HG02571 (cell line): Measurements from ENCODE around the gene FGF13.

Experiments
- ATAC-seq: cut with Tn5 transposase; IDR thresholded peaks from one replicate; pipeline ENCODE4 v1.9.1; 2021; ENCODE audit warnings: mild to moderate bottlenecking, moderate library complexity; ENCODE audit not compliant: unreplicated experiment

The FGF13 gene

DNA sequence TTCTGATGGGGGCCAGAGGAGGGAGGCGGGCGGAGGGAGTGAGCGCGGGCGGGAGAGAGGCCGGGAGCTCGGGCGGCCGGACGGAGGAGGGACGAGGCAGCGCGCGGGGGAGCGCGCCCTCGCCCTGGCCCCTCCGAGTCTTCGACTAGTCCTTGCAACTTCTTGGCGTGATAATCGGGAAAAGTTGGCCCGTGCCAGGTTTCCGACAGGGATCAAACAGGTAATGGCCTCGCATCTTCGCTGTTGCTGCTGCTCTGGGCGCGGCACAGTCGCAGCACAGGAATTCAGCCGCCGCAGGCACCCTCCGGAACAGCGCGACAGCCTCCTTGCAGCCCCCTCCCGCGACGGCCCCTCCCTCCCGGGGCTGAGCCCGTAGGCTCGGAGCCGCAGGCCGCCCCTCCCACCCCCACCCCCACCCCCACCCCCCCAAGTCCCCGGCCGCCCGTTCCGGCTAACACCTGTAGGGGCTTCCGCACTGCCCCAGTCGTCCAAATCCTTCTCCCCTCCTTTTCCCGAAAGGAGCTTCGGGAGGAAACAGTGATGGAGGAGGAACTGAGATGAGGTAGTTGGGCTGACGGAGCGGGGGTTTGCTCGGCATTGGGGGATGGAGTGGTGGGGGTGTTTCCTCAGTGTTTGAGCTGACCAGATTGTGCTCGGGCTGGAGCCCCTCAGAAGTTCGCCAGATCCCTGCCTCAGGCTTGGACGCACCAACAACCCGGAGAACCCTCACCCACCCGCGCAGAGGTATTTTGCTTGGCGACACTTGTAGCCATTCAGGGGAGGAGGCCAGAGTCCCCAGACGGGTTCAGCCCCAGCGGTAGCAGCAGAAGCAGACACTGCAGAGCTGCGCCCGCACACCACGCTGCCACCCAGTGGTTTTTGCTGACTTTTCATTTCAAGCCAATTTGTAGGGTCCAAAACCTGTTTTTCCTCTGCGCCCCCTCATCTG, at the start of gene FGF13:
FGF13 (minus strand) TSS at position 319 of the 949 bp plus-strand sequence. CDS start 714 bp downstream, outside the sequence.
- ATAC-seq, result no peak

DNA sequence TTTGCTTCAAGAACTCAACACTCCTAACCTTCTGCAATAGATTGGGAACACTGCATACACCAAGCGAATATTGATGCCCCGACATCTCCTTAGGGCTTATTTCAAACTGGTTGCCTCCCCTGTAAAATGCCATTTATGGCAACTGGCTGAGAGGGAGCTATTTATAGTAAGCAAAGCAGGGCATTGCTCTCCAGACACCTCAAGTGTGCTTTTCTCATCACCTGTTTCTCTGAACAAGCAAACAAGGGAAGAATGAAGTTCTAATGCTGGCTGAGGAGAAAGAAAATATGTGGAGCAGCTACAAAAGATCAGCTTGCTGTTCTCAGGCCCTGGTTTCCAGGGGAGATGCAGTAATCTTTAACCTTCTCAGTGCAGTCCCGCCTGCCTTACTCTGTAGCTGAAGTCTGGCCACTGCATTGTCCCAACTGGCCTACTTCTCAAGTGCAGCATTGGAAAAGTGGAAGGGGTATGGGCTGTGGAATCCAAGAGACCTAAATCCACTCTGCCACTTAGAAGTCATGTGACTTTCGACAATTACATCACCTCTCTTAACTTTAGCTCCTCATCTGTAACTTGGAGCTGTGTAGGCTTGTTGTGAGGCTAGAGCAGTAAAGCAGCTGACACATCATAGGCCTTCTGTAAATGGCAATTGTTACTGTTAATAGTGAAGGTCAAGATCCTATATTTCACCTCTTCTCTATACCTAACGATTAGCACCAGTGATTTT, 47.9 kb upstream of the FGF13 start:
- ATAC-seq, result no peak

DNA sequence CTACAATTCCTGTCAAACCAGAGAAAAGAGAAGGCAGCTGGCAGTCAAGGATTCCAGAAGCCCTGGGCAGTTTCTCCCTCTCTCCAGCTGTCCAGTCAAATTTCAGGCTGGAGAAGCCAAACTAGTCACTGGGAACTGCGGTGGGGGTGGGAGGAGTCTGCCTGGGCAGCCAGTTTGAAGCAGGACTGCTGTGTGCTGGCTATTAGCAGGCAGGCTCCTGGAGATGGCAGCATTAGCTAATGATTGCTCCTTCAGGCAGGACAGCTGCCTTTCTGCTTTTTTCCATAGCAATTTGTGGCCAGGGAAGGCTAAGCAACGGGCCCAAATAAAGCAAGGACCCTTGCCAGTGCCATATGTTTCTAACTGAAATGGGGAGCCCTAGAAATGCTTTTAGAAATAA, 44.7 kb upstream of the FGF13 start:
- ATAC-seq, result no peak

DNA sequence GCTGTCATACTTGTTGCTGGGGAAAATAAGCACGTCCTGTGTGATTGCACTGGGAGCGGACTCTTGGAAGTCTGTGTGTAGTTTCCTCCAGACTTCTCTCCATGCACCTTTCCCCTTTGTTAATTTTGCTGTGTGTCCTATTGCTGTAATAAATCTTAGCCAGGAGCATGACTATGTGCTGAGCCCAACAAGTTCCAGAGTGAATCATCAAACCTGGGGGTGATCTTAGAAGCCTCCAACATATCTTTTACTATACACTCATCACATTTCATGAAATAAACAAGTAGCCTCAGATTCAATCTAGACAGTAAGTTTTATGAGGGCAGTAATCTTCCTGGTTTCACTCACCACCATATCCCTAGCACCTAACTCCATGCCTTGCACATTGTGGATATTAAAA, 43.3 kb upstream of the FGF13 start:
- ATAC-seq, result no peak

DNA sequence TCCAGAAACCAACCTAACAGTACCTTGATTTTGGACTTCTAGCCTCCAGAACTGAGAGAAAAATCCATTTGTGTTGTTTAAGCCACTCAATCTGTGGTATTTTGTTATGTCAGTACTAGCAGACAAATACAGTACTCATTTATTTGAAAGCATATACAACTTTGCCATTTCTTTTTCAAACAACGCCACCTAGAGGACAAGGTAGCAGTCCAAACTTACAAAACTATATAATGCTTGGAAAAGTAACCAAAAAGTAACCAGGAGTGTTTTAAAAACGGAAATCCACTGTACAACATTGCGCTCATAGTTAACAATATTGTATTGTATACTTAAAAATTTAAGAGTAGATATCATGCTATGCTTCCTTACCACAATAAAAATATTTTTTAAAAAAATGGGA, 37.0 kb upstream of the FGF13 start:
- ATAC-seq, result no peak

DNA sequence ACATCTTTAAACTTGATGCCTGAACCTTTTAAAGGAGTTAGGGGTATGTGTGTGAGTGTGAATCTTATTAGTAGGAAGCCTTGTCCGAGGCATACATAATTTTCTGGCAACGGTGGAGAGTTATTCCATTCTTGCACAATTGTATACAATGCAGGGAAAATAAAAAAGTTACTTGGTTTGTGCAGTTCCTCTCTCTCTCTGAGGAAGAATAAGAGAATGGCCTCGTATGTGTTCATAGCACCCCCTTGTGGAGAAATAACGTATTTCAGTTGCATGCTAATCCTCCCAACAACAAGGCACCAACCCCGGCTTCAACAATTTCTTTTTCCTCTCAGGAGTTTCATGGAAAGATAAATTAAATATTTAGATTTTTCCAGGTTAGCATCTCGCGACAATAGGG, 33.7 kb upstream of the FGF13 start:
- no peak for ATAC-seq

DNA sequence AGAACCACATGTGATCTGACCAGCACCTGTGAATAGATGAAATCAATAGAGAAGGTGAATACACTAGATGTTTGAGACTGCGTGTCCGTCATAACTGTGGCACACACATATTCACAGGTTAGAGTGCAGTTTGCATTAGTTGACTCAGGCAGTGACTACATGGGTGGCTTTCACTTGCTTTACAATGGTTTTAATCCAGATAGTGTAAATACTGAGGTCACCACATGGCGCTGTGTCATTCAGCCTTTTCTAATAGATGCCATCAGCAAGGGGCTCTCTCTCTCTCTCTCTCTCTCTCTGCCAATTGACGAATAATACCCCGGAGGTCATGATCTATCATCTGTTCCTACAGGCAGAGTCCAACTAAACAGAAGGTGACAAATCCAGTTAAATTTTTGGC, 30.7 kb upstream of the FGF13 start:
- ATAC-seq, result no peak

DNA sequence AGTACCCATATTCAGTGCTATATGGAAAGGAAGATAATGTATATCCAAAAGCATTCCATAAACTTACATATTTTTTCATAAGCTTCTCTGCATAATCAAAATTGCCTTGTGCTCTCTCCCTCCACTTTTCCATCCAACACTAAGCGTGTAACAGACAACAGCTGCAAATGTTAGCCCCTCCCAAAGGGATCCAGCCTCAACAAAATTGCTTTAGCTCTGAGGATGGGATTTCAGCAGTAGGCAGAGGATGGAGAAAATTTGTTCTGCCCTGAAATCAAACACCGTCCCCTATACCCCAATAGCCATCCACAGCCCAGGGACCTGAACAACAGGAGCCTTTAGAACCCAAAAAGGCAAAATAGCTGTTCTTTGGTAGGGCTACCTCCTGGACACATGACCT, 28.8 kb upstream of the FGF13 start:
- no peak for ATAC-seq

DNA sequence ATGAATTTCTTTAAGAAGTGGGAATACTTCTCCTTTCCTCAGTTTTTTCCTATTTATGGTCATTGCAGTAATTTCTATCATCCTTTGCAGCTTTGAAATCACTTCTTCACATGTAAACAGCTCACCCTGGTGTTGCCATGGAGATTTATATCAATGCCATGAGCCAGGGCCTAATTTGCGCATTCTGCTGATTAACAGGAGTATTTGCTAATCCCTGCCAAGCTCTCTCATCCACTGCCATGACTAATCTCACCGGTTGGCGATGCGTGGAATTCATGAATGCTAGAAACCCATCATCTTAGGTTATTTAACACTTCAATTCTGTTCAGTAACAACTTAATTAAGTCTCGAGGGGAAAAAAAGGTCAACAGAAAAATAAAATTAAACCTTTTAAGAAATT, 11.8 kb upstream of the FGF13 start:
- no peak for ATAC-seq

DNA sequence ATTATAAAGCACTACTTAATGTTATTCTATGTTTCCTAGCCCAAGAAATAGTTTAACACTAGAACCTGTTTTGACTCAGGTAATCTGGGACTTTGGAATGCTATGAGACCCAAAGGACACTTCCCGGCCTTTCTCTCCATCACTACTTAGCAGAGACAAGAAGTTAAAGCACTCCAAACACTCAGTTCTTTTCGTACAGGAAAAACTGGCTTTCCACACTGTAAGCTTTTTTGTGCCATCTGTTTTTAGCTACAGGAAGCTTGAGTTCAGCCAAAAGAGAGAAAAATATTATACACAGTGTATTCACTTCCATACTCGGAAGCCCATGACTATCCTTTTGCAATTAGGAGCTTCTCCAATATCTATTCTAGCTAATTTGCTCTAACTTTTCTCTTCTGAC, 7.9 kb upstream of the FGF13 start:
- no peak for ATAC-seq

DNA sequence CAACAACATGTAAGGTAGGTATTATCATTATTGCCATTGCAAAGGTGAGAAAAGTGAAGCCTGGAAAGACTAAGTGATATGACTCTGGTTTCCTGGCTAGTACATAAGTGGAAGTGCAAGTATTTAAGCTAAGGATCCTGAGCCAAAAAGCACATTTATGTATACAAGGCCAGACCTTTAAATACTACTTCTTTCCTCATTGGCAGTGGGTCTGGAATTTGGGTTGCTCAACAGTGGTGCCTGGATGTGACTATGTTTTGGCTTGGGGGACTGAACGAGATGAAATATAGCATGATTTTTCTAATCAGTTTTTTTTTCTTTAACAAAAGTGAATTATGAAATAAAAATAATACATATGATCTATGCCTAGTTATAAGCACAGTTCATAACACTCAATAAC, 7.4 kb upstream of the FGF13 start:
- no peak for ATAC-seq

DNA sequence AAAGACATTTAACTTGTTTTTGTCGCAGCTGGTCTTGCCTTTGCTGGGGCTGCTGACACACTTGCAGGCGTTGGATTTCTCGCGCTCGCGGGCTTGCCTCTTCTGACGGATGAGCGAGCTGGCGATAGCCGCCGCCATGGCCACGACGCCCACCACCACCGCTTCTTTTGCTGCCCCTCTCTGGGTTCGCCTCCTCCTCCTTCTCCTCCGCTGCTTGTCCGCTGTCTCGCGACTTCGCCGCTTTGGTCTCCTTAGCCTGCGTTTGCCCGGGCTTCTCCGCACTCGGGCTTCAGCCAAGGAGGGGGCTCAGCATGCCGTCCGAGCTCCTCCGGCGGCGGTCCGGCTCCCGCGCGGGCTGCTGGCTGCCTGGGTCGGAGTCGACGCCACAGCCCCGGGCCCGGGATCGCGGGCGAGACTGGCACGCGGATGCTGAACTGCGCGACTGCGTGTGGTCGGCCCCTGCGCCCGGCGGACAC, 613 bp downstream of the FGF13 start:
- no peak for ATAC-seq

DNA sequence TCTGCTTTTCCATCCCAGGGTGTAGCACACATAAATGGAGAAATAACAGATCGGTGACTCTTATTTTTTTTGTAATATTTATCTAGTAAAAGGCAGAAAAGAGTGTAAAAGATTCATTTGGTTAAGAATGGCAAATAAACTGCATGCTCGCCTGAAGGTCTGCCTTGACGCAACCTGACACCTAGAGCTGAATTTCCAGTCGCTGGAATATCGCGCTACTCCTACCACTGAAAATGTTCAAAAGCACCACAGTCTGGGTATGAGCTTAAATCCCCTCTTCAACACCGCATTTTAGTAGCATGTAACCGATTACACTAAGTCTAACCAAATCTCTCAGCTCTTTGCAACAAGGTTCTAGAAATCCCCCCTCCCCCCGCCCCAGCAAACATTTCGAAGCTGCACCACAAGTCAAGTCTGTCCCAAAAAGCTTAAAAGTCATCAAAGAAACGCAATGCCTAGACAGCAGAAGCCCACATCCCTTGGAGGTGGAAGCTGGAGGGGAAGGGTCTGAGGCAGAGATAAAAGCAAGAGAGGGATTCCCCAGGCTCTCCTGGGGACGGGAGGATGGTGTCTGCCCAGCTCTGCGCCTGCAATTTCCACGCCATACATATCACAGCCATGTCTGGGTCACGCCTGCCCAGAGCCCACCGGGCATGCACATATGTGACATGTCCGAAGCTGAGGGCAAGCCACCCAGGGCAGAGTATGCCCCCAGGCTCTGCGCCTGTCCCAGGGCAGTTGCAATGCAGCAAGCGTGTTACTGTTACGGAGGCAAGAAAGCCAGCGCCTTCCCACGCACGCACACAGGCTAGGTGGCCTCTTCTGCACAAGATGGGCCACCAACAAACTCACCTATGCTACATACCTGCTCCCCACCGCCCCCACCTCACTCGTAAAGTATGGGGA, 1.4 kb downstream of the FGF13 start:
- ATAC-seq, result no peak

DNA sequence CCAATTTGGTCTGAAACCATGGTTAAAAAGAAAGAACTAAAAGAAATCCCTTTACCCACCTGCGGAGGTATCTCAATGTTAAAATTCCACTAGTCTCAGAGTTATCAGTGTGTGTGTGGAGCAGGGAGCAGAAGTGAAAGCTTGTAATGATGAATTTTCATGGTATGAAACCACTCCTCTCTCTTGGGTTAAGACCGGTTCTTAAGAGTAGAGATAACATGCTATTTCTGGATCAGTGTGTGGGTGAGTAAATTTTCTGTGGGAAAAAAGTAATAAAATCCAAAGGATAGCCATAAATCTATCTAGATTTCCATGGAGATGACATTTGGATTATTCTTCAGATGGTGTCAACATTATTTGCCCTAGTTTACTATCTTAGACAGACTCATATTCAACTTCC, 3.2 kb downstream of the FGF13 start:
- ATAC-seq, result no peak

DNA sequence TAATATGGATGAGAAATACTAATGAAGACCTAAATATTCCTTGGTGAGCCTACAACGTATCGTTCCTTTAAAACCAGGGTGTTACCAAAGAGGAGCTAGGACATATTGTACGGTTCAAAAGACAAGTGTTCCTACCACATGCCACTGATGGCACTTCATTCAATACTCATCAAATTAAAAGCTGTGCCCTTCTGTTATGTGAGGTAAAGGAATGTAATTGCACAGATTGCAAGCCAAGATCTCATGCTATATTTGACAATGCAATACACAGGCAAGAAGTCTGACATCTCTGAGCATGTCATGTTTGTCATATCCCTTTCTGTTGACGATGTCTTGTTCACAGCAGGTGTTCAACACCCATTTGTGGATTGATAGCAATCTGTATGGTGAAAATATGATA, 6.9 kb downstream of the FGF13 start:
- no peak for ATAC-seq

DNA sequence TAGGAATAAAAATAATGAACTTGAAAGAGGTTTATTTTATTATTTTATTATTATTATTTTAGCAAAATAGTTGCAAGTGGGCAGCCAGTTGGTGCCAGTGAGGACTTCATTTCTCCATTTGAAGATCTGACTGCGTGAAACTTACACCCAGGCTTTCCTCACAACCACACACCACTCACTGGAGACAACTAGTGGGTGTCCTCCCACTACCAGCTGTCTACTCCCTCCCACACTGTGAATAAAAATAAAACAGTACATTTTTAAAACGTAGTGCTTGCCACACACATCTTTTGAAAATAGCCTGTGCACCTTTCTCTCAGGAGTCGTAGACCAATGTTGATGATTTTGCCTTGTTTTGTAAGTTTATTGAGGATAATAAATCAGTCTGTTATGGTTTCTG, 7.4 kb downstream of the FGF13 start:
- ATAC-seq, result no peak

DNA sequence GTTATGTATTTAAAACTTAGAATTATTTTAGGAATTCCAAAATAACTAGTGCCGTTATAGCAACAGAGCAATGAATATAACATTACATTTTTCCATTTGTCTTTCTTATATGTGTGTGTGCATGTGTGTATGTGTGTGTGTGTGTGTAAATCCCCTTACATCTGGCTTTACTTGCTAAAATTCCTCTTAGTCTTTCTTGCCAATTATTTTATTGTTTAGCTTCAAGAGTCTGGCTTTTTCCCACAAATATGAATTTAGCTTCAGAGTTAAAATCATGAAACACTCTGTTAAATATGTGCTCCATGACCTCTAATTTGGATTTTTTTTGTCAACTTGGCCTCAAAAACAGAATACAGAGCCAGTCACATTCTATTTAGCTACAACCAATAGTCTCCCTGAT, 18.9 kb downstream of the FGF13 start:
- ATAC-seq, result no peak

DNA sequence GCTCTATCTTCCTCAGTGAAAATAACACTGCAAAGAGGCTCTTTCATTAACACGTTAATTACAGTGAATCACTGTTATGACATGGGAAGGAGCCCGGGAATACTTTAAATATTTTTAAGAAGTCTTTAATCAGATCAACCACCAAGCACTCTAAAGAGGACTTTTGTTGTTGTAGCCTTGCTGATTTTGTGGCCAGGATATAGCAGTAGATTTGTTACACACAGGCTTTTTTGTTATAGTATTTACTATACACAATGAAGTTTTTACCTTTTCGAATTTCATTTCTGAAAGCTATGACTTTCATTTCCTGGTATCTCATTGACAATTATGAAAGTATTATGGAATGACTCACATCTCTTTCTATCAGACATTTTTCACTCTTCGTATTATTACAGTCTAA, 20.3 kb downstream of the FGF13 start:
- no peak for ATAC-seq

DNA sequence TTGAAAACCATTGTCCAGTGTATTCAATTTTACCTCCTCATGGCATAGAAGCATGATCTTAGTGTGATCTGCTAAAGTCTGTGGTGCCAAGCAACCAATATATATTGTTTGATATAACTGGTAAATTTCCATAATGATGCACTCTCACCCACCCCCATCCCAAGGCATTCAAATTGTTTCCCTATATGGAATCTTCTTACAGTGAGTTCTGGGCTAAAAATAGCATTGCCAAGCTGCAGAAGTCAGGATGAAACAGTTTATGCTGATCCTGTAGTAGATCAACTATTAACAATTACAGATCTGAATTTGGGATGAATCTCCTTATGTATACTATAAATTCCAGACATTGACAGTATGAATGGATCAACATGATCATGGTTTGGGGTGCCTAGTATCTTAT, 20.9 kb downstream of the FGF13 start:
- ATAC-seq, result no peak

DNA sequence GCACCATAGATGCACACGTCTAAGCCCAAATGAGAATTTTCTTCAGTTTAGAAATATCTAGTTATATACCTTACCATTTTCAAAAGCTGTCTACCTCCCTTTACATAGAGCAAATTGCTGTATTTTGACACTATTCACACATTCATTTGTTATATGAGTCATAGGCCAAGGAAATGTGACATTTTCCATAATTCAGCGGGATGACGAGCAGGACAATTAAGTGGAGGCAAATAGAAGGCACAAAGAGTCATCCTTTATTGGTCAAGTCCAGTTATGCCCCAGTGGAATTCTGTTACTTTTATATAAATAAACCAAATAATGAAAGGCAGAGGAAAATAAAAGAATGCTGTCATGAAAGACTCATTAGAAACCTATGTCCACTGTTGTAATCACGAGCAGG, 27.9 kb downstream of the FGF13 start:
- ATAC-seq, result no peak

DNA sequence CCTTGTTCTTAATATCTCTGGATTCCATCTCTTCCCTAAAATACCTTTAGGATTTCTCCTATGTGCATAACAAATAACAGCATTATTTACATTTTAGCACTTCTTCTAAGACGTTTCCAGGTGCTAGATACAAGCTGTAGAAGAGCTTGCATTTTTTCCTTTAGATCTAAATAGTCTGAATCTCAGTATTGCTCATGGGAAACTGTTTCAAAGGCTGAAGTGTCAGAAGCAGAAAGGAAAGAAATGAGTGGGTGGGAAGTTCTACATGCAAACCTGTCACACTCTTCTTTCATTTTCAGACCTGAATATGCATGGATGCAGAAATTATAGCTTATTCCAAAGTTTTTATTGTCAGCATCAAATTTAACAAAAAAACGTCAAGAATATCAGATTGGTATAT, 41.8 kb downstream of the FGF13 start:
- no peak for ATAC-seq
